Skeletal muscle cell (primary cell): ENCODE results near the gene ENO3.
A peak's percentile ranks its signal among the peaks of the same experiment; 100 is the strongest.

Source experiments
- DNase-seq: peaks from one replicate; pipeline ENCODE4 v3.0.0-alpha.2; 2010; ENCODE audit warnings: low read depth
- H3K4me3 ChIP-seq: 2 replicates; pipeline ENCODE4 v1.5.1; 2011; ENCODE audit warnings: low read depth, mild to moderate bottlenecking, control low read depth, low read length, moderate library complexity

The ENO3 gene

DNA sequence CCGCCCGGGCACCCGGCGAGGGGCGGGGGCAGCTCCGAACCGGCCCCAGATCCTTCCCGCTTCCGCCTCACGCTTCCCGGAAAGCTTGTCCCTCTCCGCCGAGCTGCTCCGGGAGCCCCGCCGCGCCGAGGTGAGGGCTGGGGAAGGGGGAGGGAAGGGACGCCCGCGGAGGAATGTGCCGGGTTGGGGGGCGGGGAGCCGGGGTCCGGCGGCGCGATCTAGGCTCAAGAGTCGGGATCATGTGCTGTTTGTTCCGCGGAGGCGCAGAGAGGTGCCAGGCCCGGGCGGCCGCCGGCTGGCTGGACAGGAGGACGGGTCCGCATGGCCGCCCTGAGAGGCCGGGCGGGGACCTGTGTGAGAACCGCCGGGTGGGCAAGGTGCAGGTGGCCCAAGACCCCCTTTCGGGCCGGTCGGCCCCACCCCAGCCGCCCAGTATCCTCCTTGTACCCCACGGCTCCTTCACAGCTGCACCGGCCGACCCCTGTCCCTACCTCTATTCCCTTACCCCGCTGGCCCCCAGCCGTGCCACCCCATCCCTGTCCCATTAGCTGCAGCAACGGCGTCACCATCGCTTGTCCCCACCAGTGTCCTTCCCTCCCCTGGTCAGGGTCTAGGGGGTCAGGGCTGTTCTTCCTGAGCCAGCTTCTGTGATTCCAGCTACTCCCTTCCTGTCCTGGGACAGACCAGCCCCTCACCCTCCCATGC, 47.3 kb downstream of the ENO3 start:
- DNase-seq: no peak
- H3K4me3 ChIP-seq: peak overlapping the region; percentile 90

DNA sequence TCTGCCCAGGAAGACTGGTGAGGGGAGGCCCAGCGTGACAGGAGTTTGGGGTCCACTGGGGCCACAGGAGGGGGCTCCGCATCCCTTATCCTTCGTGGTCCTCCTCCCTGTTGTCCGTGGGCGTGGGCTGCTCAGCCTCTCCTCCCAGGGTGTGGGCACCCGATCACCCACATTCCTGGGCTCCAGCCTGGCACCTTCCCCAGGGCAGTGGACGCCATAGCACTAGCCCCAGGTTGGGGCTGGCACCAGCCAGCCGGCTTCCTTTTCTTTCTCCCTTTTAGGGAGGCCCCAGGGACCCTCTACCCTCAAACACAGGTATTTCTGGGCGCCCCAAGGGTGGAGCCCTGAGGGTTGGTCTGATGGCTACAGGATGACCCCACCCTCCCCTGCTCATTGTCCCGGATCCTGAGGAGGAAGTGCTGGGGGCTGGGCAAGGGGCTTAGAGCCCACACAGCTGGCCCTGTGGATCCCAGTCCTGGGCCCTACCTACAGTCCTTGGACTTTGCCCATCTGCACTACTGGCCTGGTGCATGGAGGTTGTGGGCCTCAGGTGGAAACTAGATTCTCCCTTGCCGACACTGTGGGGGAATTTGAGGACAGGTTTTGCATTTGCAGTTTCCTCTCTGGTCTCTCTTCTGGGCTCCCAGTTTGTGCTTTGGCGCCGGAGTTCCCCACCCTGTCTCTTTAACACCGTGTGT, 48.0 kb downstream of the ENO3 start:
- peak overlapping the region; percentile 90 for H3K4me3 ChIP-seq
- no peak for DNase-seq

DNA sequence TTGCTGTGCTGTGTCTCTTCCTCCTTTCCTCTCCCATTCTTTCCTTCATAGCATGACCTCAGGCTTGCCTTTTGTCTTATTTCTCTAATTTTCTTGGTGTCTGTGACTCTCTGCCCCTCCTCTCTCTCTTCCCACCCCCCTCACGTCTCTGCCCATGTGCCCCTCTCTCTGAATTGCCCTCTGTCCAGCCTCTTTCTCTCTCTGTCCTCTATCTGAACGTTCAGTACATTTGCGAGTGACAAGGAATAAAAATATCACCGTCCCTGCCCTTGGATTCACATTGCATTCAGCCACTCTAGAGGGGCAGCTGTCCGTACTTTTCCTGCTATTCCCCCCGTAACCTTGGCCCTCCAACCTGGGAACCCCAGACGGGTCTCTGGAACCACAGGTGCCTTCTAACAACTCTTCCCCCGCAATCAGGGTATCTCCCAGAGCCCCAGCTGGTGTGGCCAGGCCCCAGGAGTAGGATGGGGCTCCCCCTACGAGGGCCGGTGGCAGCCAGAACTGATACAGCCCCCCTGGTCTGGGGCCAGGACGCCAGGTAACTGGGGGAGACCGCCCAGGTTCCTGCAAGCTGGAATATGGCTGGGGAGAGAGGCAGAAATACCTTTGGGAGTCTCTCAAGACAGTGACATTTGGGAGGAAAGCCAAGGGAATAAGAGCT, 48.6 kb downstream of the ENO3 start:
- peak overlapping the region; percentile 90 for H3K4me3 ChIP-seq
- DNase-seq: no peak

GRCh38 chr17:5000237-5000639, 49.3 kb downstream of the ENO3 start:
- H3K4me3 ChIP-seq: no peak overlapping the region
- DNase-seq: no peak

GRCh38 chr17:5002121-5002788, 51.3 kb downstream of the ENO3 start:
- no peak overlapping the region for H3K4me3 ChIP-seq
- DNase-seq: no peak

DNA sequence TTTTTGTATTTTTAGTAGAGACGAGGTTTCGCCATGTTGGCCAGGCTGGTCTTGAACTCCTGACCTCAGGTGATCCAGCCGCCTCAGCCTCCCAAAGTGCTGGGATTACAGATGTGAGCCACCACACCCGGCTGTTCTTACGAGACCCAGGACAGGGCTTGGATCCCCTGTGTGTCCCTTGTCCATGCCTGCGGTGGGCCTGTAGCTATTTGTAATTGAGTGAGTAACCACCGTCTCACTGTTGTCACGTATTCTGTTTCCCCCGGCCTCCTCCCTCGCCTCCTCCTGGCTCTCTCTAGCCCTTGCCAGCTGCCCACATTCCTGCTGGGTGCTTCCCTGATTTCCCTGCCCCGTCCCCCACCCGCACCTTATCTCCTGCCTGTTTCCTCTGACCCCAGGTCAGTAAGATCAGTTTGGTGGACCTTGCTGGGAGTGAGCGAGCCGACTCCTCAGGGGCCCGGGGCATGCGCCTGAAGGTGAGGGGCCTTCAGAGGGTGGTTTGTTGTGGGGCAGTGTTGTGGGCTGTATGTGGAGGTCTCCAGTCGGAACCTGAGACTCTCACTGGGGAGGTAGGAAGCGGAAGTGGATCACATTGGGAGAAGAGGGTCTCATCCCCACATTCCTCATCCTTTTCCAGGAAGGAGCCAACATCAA, 52.4 kb downstream of the ENO3 start:
- H3K4me3 ChIP-seq: no peak overlapping the region
- no peak for DNase-seq
